ENCODE data around the gene BEGAIN.

The BEGAIN gene

GRCh38 chr14:100539766-100540140 lies 47.5 kb downstream of the BEGAIN start:
- Histone ChIP-seq H3K9me3 (ENCODE audit: insufficient read depth, low read length, severe bottlenecking) (no peaks in the 10 kb centered on the region), H3K36me3 (ENCODE audit: insufficient read depth, low read length) (no peaks in the 10 kb centered on the region), H3K4me2 (ENCODE audit: insufficient read depth, low read length) (no peak overlapping the region), H3K4me3 (ENCODE audit: low read depth in 1 of 2, low read length in 2 of 2) (no peak overlapping the region), H3K9ac (ENCODE audit: low read depth, low read length) (no peak overlapping the region), H3K4me1 (ENCODE audit: insufficient read depth, low read length) (peaks cover 17% of the 10 kb centered on the region), H3K27me3 (ENCODE audit: insufficient read depth, low read length, poor library complexity) (no peaks in the 10 kb centered on the region), H2AFZ (ENCODE audit: low read depth, low read length) (no peak overlapping the region), H4K20me1 (ENCODE audit: insufficient read depth, low read length) (no peaks in the 10 kb centered on the region), H3K27ac (ENCODE audit: low read length) (no peak overlapping the region), H3K79me2 (ENCODE audit: insufficient read depth, low read length) (no peaks in the 10 kb centered on the region)
- DNase-seq (no peak), ATAC-seq (ENCODE audit: insufficient read depth, low read depth) (no peak)
- TF ChIP-seq EZH2 (IDR thresholded peaks at IDR 0.05; ENCODE audit: borderline replicate concordance, low read depth, low read length, severe bottlenecking), result no peak
- TF ChIP-seq CTCF (IDR thresholded peaks at IDR 0.05; ENCODE audit: borderline replicate concordance, extremely low read depth, low read length, poor library complexity, severe bottlenecking), result no peak

GRCh38 chr14:100539003-100539660 lies 48.1 kb downstream of the BEGAIN start:
- H2AFZ ChIP-seq (ENCODE audit: low read depth, low read length), result no peak overlapping the region
- no peak overlapping the region for H3K9ac ChIP-seq (ENCODE audit: low read depth, low read length)
- H3K4me1 ChIP-seq (ENCODE audit: insufficient read depth, low read length), result peaks cover 23% of the 10 kb centered on the region
- no peak for ATAC-seq (ENCODE audit: insufficient read depth, low read depth)
- no peak overlapping the region for H3K4me2 ChIP-seq (ENCODE audit: insufficient read depth, low read length)
- H3K27me3 ChIP-seq (ENCODE audit: insufficient read depth, low read length, poor library complexity), result no peaks in the 10 kb centered on the region
- DNase-seq, result no peak
- H3K9me3 ChIP-seq (ENCODE audit: insufficient read depth, low read length, severe bottlenecking), result no peaks in the 10 kb centered on the region
- no peaks in the 10 kb centered on the region for H4K20me1 ChIP-seq (ENCODE audit: insufficient read depth, low read length)
- no peak overlapping the region for H3K27ac ChIP-seq (ENCODE audit: low read length)
- no peak overlapping the region for H3K4me3 ChIP-seq (ENCODE audit: low read depth in 1 of 2, low read length in 2 of 2)
- TF ChIP-seq CTCF (IDR thresholded peaks at IDR 0.05; ENCODE audit: borderline replicate concordance, extremely low read depth, low read length, poor library complexity, severe bottlenecking) (no peak), EZH2 (IDR thresholded peaks at IDR 0.05; ENCODE audit: borderline replicate concordance, low read depth, low read length, severe bottlenecking) (no peak)
- no peaks in the 10 kb centered on the region for H3K79me2 ChIP-seq (ENCODE audit: insufficient read depth, low read length)
- H3K36me3 ChIP-seq (ENCODE audit: insufficient read depth, low read length), result no peaks in the 10 kb centered on the region

GRCh38 chr14:100538351-100539002 lies 48.7 kb downstream of the BEGAIN start:
- Histone ChIP-seq H3K4me2 (ENCODE audit: insufficient read depth, low read length) (no peak overlapping the region), H3K36me3 (ENCODE audit: insufficient read depth, low read length) (no peaks in the 10 kb centered on the region), H3K27ac (ENCODE audit: low read length) (no peak overlapping the region), H3K9ac (ENCODE audit: low read depth, low read length) (no peak overlapping the region), H3K27me3 (ENCODE audit: insufficient read depth, low read length, poor library complexity) (no peaks in the 10 kb centered on the region), H3K4me3 (ENCODE audit: low read depth in 1 of 2, low read length in 2 of 2) (no peak overlapping the region), H3K79me2 (ENCODE audit: insufficient read depth, low read length) (no peaks in the 10 kb centered on the region), H3K4me1 (ENCODE audit: insufficient read depth, low read length) (peaks cover 30% of the 10 kb centered on the region), H4K20me1 (ENCODE audit: insufficient read depth, low read length) (no peaks in the 10 kb centered on the region), H3K9me3 (ENCODE audit: insufficient read depth, low read length, severe bottlenecking) (no peaks in the 10 kb centered on the region), H2AFZ (ENCODE audit: low read depth, low read length) (no peak overlapping the region)
- TF ChIP-seq EZH2 (IDR thresholded peaks at IDR 0.05; ENCODE audit: borderline replicate concordance, low read depth, low read length, severe bottlenecking), result no peak
- TF ChIP-seq CTCF (IDR thresholded peaks at IDR 0.05; ENCODE audit: borderline replicate concordance, extremely low read depth, low read length, poor library complexity, severe bottlenecking), result no peak
- ATAC-seq (ENCODE audit: insufficient read depth, low read depth) (no peak), DNase-seq (no peak)

All from DND-41 (cell line).